A673 (cell line): ENCODE results near the gene TBC1D22A.

Source experiments
- EZH2 ChIP-seq: fragments of 200-600 bp; sonication (generic); IDR thresholded peaks from 2 replicates; pipeline ENCODE4 v1.6.1; 2017; ENCODE audit warnings: borderline replicate concordance, low read depth, mild to moderate bottlenecking, mixed read lengths, antibody characterized with exemption, low read length; ENCODE audit not compliant: poor library complexity, severe bottlenecking
- TF ChIP-seq, protein P1 (sequence below): fragments of 300-800, 200-600 bp; sonication (generic); conservative IDR thresholded peaks from 2 replicates; pipeline ENCODE4 v1.5.1; 2017; ENCODE audit warnings: low read depth, mild to moderate bottlenecking, antibody characterized with exemption, low read length, moderate library complexity, mixed read lengths

DNA sequence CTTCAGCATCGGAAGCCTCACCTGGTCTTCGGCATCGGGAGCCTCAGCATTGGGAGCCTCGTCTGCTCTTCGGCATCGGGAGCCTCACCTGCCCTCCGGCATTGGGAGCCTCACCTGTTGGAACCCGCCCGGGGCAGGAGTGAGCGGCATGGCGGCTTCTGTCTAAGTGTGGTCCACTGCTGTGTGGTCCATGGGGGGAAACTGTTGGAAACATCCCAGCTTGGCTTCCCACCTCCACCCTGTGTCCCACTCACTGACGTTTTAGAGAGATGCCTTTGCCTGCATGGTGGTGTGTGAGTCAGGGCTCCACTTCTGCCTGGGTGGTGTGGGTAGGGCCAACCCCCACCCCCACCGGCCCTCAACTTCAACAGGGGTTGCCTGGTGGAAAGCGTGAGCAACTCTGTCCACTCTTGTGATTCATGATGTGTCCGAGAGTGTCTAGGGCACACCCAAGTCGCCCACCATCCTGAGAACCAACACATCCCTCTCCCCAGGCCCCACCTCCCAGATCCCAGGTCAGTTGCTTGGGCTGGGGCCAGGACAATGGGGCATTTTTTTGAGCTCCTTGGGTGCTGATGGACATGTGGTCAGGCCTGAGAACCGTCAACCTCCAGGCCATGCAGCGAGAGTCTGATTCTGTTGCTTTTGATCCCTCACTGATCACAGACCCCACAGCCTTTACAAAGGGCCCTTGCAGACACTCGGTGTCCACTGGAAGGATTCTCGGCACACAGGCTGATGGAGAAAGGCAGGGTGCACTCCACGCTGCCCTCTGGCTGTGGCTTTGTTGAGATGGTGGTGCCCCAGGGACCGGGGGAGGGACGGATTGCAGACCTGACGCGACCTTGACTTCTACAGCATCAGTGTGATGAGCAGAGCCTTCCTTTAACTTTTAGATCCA is 406.7 kb downstream of the TBC1D22A start:
- no peak for TF ChIP-seq EZH2
- TF ChIP-seq, protein P1, sequence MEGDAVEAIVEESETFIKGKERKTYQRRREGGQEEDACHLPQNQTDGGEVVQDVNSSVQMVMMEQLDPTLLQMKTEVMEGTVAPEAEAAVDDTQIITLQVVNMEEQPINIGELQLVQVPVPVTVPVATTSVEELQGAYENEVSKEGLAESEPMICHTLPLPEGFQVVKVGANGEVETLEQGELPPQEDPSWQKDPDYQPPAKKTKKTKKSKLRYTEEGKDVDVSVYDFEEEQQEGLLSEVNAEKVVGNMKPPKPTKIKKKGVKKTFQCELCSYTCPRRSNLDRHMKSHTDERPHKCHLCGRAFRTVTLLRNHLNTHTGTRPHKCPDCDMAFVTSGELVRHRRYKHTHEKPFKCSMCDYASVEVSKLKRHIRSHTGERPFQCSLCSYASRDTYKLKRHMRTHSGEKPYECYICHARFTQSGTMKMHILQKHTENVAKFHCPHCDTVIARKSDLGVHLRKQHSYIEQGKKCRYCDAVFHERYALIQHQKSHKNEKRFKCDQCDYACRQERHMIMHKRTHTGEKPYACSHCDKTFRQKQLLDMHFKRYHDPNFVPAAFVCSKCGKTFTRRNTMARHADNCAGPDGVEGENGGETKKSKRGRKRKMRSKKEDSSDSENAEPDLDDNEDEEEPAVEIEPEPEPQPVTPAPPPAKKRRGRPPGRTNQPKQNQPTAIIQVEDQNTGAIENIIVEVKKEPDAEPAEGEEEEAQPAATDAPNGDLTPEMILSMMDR, result peak; percentile 39
